Activated CD4-positive, alpha-beta T cell treated with anti-CD3 and anti-CD28 coated beads, Interleukin-2, amount 50 U/mL, for 16 hours (primary cell): Measurements from ENCODE around the gene E2F4.

ENCODE experiments used
- DNase-seq: peaks from one replicate; pipeline ENCODE4 v3.0.0-alpha.2; 2020

E2F4 gene

GRCh38 chr16:67192781-67193361, 916 bp downstream of the E2F4 start:
- no peak for DNase-seq

DNA sequence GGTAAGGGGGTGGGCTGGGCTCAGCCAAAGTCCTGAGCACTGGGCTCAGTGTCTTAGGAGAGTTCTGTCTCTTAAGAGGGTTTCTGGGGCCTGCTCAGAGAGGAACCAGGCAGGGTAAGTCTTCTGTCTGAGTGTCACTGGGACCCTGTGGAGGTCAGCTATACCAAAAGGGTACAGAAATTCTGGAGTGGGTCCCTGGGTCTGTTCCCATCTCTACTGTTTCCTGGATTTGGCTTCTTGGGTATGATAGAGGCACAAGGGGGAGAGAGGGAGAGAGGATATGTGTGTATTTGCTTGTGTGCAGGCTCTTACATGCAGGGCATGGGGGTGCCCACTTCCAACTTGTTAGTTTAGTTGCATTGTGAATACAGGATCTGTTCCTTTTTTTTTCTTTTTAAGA, 1.6 kb downstream of the E2F4 start:
- no peak for DNase-seq

GRCh38 chr16:67194260-67194659, 2.3 kb downstream of the E2F4 start:
- no peak for DNase-seq

DNA sequence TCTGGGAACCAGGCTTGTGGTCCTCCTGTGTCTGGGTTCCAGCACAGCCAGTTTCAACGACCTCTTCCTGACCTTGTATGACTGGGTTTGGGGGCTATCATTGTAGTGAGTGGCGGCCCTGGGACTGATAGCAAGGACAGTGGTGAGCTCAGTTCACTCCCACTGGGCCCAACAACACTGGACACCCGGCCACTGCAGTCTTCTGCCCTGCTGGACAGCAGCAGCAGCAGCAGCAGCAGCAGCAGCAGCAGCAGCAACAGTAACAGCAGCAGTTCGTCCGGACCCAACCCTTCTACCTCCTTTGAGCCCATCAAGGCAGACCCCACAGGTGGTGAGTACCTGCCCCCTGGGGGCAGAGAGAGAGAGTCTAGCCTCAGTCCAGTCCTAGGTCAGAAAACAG, 3.7 kb downstream of the E2F4 start:
- no peak for DNase-seq

DNA sequence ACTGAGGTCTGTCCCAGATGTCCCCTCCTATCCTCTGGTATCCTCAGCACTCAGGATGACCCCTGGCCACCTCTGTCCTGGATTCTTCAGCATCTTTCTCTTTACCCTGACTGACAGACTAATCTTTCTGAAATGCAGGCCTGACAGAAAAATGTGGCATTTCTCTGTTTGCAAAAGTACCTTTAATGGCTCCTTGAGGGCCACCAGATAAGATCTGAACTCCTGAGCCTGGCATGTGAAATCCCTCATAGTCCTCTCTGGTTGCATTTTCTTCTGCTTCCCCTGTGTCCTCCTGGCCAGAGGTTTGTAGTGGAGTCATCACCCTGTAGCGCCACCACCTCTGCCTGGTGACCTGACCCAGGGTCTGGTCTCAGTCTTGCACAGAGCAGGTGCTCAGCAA, 4.9 kb downstream of the E2F4 start:
- DNase-seq = no peak

GRCh38 chr16:67197704-67198103, 5.7 kb downstream of the E2F4 start:
- no peak for DNase-seq

GRCh38 chr16:67198238-67198734, 6.3 kb downstream of the E2F4 start:
- DNase-seq = no peak

GRCh38 chr16:67199011-67199807, 7.3 kb downstream of the E2F4 start, which contains the start of gene ELMO3:
Gene ELMO3, plus strand, starts transcription at chr16:67199131. Its CDS starts 196 bp downstream, at chr16:67199327.
- DNase-seq = no peak

DNA sequence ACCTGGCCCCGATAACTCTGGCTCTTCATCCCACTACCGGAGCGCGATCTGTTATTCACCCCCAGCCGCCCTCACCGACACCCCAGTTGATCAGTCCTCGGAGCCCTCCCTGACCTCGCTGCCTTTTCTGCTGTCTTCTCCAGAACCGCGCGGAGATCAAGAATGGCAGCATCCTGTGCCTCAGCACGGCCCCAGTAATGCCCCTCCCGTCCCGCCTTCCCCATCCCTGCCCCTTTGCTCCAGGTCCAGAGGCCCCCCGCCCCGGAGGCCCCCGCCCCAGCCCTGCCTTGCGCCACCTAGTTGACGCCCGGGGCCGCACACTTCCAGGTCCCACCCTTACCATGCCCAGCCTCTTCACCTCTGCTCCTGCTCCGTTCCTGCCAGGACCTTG, 7.8 kb downstream of the E2F4 start:
- DNase-seq = no peak

- DNase-seq = no peak
Measured at GRCh38 chr16:67200491-67200890, 8.5 kb downstream of the E2F4 start.

DNA sequence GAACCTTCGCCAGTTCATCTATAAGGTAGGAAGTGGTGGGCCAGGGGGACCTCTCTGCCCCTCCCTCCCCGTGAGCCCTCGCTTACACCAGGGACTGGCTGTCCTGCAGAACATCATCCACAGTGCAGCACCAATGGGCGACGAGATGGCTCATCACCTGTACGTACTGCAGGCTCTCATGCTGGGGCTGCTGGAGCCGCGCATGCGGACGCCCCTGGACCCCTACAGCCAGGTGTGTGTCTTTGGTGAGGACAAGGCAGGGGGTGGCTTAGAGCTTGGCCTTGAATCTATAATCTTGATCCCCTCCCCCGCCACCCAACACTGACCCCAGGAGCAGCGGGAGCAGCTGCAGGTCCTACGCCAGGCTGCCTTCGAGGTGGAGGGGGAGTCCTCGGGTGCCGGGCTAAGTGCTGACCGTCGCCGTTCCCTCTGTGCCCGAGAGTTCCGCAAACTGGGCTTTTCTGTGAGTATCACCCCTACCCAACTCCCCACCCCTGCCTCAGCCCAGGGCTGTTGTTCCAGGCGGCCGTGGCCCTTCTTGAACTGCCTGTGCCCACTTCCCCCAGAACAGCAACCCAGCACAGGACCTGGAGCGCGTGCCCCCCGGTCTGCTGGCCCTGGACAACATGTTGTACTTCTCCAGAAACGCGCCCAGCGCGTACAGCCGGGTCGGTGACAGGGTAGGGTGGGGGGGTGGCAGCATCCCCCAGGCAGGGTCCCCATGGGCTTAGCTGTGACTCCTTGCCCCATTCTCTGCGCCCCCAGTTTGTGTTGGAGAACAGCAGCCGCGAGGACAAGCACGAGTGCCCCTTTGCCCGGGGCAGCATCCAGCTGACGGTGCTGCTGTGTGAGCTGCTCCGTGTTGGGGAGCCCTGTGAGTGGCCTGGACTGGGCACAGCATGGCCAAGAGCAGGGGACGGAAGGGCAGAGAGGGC, 9.7 kb downstream of the E2F4 start:
- no peak for DNase-seq

DNA sequence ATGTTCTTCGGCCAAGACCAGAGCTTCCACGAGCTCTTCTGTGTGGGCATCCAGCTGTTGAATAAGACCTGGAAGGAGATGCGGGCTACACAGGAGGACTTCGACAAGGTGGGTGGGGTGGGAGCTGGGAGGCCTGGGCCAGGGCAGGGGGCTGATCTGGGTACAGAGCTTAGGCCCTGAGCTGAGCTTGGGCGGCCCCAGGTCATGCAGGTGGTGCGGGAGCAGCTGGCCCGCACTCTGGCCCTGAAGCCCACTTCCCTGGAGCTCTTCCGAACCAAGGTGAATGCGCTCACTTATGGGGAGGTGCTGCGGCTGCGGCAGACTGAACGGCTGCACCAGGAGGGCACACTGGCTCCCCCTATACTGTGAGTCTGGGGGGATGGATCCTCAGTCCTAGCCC, 10.5 kb downstream of the E2F4 start:
- no peak for DNase-seq

DNA sequence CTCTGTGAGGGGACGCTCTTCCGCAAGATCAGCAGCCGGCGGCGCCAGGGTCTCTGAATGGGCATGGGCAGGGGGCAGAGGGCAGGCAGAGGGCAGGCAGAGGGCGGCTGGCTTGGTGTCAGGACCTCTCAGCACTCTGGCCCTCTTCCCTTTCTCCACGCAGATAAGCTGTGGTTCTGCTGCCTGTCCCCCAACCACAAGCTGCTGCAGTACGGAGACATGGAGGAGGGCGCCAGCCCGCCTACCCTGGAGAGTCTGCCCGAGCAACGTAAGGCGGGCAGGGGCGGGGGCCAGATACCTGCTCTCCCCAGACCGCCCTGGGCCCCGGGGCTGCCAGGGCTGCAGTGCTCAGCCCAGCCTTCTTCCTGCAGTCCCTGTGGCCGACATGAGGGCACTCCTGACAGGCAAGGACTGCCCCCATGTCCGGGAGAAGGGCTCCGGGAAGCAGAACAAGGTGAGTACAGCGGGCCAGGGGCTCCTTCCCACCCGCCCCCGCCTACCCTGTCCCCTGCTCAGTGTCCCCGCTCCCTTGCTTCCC, 11.1 kb downstream of the E2F4 start:
- DNase-seq = no peak

DNA sequence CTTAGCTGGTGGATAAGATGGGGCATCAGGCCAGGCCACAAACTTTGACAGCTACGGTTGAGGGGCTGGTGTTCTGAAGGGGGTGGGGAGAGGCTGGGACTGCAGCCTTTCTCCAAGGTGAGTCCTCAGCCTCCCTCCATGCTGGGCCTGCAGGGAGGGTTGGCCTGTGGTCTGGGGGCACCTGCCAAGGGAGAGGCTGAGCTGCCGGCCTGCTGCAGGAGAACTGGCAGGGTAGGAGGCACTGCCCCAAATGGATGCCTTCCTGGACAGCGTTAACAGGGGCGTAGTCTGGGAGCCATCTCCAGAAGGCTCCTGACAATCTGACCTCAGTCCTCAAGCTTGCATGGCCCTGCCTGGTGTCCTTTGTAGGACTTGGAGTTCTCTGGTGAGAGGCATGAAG, 12.1 kb downstream of the E2F4 start:
- DNase-seq = no peak

- no peak for DNase-seq
Measured at GRCh38 chr16:67206129-67206837, 14.3 kb downstream of the E2F4 start.

DNA sequence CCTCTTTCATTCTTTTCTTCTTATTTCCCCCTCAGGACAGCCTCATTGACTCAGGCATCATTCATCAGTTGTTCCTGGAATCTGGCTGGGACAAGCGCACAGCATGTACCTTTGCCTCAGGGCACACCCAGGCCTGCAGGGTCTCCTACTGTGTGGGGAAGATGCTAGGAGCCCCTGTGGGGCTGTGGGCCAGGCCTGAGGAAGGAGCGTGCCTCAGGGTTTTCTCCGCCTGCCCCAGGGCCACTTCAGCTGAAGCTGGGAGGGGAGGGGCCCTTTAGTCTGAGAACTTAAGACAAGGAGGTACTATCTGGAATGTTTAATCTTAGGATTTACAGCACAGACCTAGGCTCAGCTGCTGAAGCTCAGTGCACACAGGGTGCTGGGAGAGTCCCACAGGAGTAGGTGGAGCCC, 14.9 kb downstream of the E2F4 start:
- DNase-seq = no peak

DNA sequence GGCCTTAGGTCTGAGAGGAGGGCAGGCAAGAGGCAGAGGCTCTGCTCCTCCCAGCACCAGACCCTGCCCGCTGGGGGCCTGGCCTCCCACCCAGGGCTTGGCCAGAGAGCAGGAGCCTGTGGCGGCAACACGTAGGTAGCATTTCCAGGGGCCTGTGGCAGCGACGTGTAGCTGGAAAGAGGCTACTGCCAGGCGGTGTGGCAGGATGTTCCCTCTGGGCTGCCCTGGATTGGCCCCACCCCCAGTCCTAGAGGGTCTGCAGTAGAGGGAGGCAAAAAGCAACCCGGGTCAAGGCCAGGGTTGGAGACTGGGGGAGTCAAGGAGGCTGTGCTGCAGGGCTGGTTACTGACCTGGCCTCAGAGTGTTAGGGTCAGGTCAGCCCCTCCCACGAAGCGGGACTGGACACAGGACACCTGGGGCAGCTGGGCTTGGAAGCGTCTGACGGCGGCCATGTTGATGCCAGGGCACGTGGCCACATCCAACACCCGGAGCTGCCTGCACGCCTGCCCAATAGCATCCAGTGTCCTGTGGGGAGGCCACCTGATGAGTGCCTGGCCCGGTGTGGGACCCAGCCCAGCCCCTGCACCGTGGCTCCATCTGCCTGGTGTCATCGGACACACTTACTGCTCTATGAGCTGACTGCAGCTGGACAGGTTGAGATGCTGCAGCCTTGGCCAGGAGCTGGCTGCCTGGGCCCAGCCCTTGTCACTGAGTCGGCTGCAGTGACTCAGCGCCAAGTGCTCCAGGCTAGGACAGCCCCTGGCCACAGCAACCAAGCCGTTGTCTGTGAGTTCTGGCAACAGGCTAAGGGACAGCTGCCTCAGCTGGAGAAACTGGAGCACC, 15.5 kb downstream of the E2F4 start:
- no peak for DNase-seq

- no peak for DNase-seq
Measured at GRCh38 chr16:67208154-67208896, 16.4 kb downstream of the E2F4 start.

GRCh38 chr16:67209565-67209964, 17.6 kb downstream of the E2F4 start:
- DNase-seq = no peak

DNA sequence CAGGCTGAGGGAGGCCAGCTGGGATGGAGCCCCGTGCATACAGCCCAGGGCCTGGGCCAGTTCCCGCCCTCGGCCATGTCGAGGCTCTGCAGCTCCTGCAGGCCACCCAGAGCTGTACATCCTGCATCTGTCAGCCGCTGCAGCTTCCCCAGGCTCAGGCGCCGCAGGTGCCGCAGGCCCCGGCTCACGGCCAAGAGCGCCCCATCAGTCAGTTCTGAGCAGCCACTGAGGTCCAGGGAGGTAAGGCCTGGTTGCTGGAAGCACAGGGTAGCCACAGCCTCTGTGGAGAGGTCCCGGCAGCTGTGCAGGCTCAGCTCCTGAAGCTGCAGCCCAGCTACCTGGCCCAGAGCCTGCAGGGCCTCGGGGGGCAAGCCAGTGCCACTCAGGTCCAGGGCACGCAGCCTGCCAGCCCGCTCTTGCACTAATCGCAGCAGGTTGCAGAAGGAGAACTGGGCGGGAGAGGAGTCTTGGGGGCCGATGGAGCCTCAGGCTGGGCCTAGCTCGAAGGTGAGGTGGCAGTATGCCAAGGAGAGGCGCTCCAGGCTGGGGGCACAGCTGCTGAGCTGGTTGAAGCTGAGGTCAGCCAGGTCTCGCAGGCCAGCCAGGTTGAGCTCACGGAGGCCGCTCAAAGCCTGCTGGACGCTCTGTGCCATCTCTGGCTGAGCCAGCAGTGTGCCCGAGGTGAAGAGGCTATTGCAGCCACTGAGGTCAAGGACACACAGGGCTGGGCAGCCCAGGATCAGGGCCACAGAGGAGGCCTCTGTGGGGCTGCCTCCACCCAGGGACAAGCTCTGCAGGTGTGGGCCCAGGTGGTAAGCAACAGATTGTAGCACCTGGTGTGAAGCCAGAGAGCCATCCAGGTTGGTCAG, 18.3 kb downstream of the E2F4 start:
- DNase-seq = no peak
